ENCODE data around the gene ECEL1. TPM values are rescaled to one million over a fixed set of nuclear protein-coding genes. Genes with fewer than 3 reads are reported as not detected.
A peak's percentile ranks its signal among the peaks of the same experiment; 100 is the strongest.

ECEL1 gene
- total RNA-seq, 2 experiments from 2014 or later = 0.56 to 0.72 TPM

GRCh38 chr2:232504438-232504837 lies 16.8 kb upstream of the ECEL1 start:
- Mint-ChIP-seq H3K36me3 (ENCODE audit: low read depth) (no peaks in the 10 kb centered on the region), H3K27ac (no peak overlapping the region), H3K4me1 (ENCODE audit: low read depth) (peaks cover 14% of the 10 kb centered on the region), H3K4me3 (no peak overlapping the region), H3K27me3 (peaks cover 38% of the 10 kb centered on the region), H3K9me3 (no peaks in the 10 kb centered on the region)
- TF ChIP-seq CTCF (IDR thresholded peaks at IDR 0.05) = no peak
- DNase-seq (peak; percentile 42), ATAC-seq (peak; percentile 28)
- ChIA-PET CTCF (interaction anchor here (2.9 kb wide), 1 partner anchor 17 kb away, joined by 7 read pairs; no protein-coding TSS in a partner anchor), POLR2A (interaction anchor here (1.1 kb wide), 1 partner anchor 11 kb away, joined by 3 read pairs; no protein-coding TSS in a partner anchor)
- intact Hi-C loops (cut with micrococcal nuclease) = no loop called here

- Mint-ChIP-seq H3K36me3 (ENCODE audit: low read depth) (no peaks in the 10 kb centered on the region), H3K27ac (no peak overlapping the region), H3K4me3 (peak overlapping the region; percentile 43), H3K27me3 (peaks cover 38% of the 10 kb centered on the region), H3K9me3 (no peaks in the 10 kb centered on the region), H3K4me1 (ENCODE audit: low read depth) (peaks cover 14% of the 10 kb centered on the region)
- TF ChIP-seq CTCF (IDR thresholded peaks at IDR 0.05) = no peak
- CTCF ChIA-PET = interaction anchor here (2.9 kb wide), 1 partner anchor 18 kb away, joined by 7 read pairs; no protein-coding TSS in a partner anchor
- intact Hi-C loops (cut with micrococcal nuclease) = no loop called here
- POLR2A ChIA-PET = interaction anchor here (1.1 kb wide), 1 partner anchor 12 kb away, joined by 3 read pairs; no protein-coding TSS in a partner anchor
- ATAC-seq = no peak
- DNase-seq = no peak
Observed at GRCh38 chr2:232503809-232504323, 16.2 kb upstream of the ECEL1 start.

DNA sequence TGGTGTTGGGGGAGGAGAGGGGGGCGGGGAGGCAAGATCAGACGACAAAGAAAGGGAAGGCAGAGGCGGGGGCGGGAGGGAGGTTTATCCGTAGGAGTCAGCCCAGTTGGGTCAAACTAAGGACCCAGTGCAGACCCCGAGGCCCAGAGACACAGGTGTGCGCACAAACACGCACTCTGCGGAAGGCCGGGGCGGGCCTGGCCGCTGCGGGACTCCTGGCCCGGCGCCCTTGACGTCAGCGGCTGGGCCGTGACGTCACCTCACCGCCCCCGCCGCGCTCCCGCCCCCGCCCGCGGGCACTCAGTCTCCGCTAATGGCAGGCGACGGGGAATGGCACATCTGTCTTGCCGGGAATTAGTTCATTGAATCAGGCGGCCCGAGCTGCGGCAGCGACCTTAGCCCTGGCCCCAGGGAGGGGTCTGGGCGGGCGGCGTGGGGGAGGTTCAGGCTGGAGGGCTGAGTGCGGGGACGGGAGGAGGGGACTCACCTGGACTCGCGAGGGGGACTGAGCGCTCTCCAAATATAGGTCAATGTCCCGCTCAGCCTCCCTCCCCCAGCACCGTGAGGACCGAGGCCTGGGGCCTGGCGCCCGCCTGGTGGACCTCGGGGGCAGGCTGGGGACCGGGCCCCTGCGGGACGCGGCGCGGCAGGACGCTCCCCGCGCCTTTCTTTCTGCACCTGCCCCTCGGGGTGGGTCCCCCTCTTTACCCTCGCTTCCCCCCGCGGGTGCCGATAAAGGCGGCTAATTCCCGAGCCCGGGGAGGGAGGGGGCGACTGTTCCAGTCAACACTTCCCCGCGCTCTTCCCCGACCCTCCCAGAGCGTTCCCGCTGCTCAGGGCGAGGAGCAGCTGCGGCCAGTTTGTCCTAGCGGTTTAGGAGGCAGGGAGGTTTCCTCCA lies 15.5 kb upstream of the ECEL1 start:
- no peak for TF ChIP-seq CTCF (IDR thresholded peaks at IDR 0.05)
- H3K27me3 Mint-ChIP-seq = peaks cover 36% of the 10 kb centered on the region
- ATAC-seq (peak; percentile 53), DNase-seq (peak; percentile 50)
- ChIA-PET POLR2A (no interaction called here), CTCF (interaction anchor here (2.9 kb wide), 1 partner anchor 19 kb away, joined by 7 read pairs; no protein-coding TSS in a partner anchor)
- peak overlapping the region; percentile 59 for H3K4me3 Mint-ChIP-seq
- H3K36me3 Mint-ChIP-seq (ENCODE audit: low read depth) = no peaks in the 10 kb centered on the region
- H3K9me3 Mint-ChIP-seq = no peaks in the 10 kb centered on the region
- intact Hi-C loops (cut with micrococcal nuclease) = no loop called here
- H3K27ac Mint-ChIP-seq = no peak overlapping the region
- peaks cover 14% of the 10 kb centered on the region for H3K4me1 Mint-ChIP-seq (ENCODE audit: low read depth)

DNA sequence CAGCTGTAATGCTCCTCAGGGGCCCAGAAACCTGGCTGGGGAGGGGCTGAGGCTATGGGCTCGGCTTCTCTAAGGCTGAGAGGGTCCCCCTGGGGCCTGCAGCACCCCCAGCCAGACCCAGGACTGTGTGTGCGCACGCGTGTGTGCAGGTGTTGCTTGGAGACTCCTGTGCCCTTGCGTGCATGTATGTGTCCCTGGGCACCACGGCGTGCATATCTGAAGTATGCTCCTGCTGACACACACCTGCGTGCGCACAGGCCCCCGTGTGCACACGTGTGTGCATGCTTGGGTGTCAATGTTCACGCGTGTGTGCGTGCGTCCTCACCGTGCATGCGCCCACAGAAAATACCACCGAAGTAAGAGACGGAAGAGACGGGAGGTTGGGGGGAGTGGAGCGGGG lies 14.9 kb upstream of the ECEL1 start:
- POLR2A ChIA-PET = no interaction called here
- ATAC-seq (peak; percentile 72), DNase-seq (peak; percentile 60)
- intact Hi-C loops (cut with micrococcal nuclease) = no loop called here
- Mint-ChIP-seq H3K4me3 (peak overlapping the region; percentile 59), H3K4me1 (ENCODE audit: low read depth) (peaks cover 14% of the 10 kb centered on the region), H3K27me3 (peaks cover 36% of the 10 kb centered on the region), H3K27ac (peak overlapping the region; percentile 8), H3K9me3 (no peaks in the 10 kb centered on the region), H3K36me3 (ENCODE audit: low read depth) (no peaks in the 10 kb centered on the region)
- CTCF ChIA-PET = interaction anchor here (1.3 to 2.9 kb wide), 2 partner anchors 19 to 55 kb away, joined by 5 to 7 read pairs; no protein-coding TSS in a partner anchor
- TF ChIP-seq CTCF (IDR thresholded peaks at IDR 0.05) = no peak
